Esophagus squamous epithelium (tissue), 5 donors: ENCODE data around the gene PRKCD. TPM values are rescaled to one million over a fixed set of nuclear protein-coding genes. Genes with fewer than 3 reads are reported as not detected.
A peak's percentile ranks its signal among the peaks of the same experiment; 100 is the strongest.

Source experiments
- DNase-seq: peaks from one replicate; lab custom pipeline; 2025; lab: John Stamatoyannopoulos, UW
- H3K27ac ChIP-seq, 4 donors: fragments of 200-600 bp; sonication (generic); one replicate each; pipeline ENCODE4 v1.5.1; 2016 to 2019; ENCODE audit warnings: mild to moderate bottlenecking in 1 of 4
- H3K27me3 ChIP-seq, 4 donors: fragments of 200-600 bp; sonication (generic); 1 replicate in 3 of 4; 2 replicates in 1 of 4; pipeline versions ENCODE4 v1.5.1 to v1.6.0; 2017 to 2021; ENCODE audit warnings: antibody characterized with exemption in 1 of 4
- H3K36me3 ChIP-seq, 3 donors: fragments of 200-600 bp; sonication (generic); one replicate each; pipeline ENCODE4 v1.5.1; 2016 to 2019
- H3K4me1 ChIP-seq, 3 donors: fragments of 200-600 bp; sonication (generic); one replicate each; pipeline ENCODE4 v1.5.1; 2017 to 2019
- H3K4me3 ChIP-seq, 4 donors: fragments of 200-600 bp; sonication (generic); 1 replicate in 3 of 4; 2 replicates in 1 of 4; pipeline ENCODE4 v1.5.1; 2016 to 2019; ENCODE audit warnings: mild to moderate bottlenecking in 2 of 4, moderate library complexity in 1 of 4
- H3K9me3 ChIP-seq, 3 donors: fragments of 200-600 bp; sonication (generic); one replicate each; pipeline ENCODE4 v1.5.1; 2016 to 2019
- POLR2A ChIP-seq, 4 donors: fragments of 450-650 bp; IDR thresholded peaks; one replicate each; pipeline ENCODE4 v1.6.1; 2017; ENCODE audit warnings: antibody characterized with exemption in 4 of 4, mild to moderate bottlenecking in 4 of 4, moderate library complexity in 3 of 4
- WGBS, 2 donors: methylation state at CpG; one replicate each; pipeline ENCODE4 v1.1.5; 2018; 5-methylcytosine and 5-hydroxymethylcytosine counted together
- intact Hi-C: fragments of 100-400 bp; cut with DNase I; formaldehyde crosslinking; loops from one replicate; pipeline ENCODE4 v1.15.0; 2022
- total RNA-seq, 4 donors: library from RNA; depleted of rRNA; stranded (reverse); fragments of >200 nt; gene quantifications; one replicate each; pipeline ENCODE4 v1.1.0, GENCODE V29; 2016
- TF ChIP-seq, protein P1 (sequence below), 6 experiments: fragments of 450-650 bp in 4 of 6; fragments of 200-600 bp in 2 of 6; sonication (generic) in 2 of 6; IDR thresholded peaks; one replicate each; pipeline ENCODE4 v1.5.1; 2016 to 2019; ENCODE audit warnings: antibody characterized with exemption in 6 of 6, mild to moderate bottlenecking in 4 of 6, moderate library complexity in 4 of 6
- donor health status: DM: yes; HTN: yes; CAD: no.

Gene PRKCD
- total RNA-seq, 4 donors from 2014 or later, result 8.8 to 21.5 (median 20.1) TPM

DNA sequence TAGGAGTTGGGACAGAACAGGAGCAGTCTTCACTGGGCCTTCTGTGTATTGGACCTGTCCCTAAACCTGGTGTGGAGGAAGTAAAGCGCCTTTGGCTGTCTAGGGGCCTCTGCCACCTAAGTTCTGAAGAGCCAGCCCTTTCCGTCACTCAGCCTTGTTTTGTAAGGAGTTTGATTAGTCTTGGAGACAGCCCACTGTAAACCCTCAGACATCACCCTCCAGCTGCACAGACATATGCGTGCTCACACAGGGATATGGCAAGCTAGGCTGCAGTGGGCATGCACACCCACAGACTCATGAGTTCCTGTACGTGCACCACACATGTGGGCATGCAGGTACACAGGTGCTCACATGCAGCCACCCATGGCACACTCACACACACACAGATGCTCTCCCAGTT is 5.2 kb downstream of the PRKCD start:
- peaks cover 40 to 93% (median 50%) of the 10 kb centered on the region in 3 donors for H3K4me1 ChIP-seq
- 84% methylated on average over 3 of the region's 4 CpGs; no CpG with 5 or more reads in 1 of the 2 donors for WGBS, 2 donors
- H3K4me3 ChIP-seq, result no peak overlapping the region
- intact Hi-C loops, result no loop called here
- no peaks in the 10 kb centered on the region for H3K27me3 ChIP-seq
- no peak for TF ChIP-seq POLR2A (IDR thresholded peaks at IDR 0.05)
- TF ChIP-seq, protein P1, sequence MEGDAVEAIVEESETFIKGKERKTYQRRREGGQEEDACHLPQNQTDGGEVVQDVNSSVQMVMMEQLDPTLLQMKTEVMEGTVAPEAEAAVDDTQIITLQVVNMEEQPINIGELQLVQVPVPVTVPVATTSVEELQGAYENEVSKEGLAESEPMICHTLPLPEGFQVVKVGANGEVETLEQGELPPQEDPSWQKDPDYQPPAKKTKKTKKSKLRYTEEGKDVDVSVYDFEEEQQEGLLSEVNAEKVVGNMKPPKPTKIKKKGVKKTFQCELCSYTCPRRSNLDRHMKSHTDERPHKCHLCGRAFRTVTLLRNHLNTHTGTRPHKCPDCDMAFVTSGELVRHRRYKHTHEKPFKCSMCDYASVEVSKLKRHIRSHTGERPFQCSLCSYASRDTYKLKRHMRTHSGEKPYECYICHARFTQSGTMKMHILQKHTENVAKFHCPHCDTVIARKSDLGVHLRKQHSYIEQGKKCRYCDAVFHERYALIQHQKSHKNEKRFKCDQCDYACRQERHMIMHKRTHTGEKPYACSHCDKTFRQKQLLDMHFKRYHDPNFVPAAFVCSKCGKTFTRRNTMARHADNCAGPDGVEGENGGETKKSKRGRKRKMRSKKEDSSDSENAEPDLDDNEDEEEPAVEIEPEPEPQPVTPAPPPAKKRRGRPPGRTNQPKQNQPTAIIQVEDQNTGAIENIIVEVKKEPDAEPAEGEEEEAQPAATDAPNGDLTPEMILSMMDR (IDR thresholded peaks at IDR 0.05), result no peak
- DNase-seq, result no peak
- peak overlapping the region in 2 of 4 donors; percentile 47 to 71 for H3K27ac ChIP-seq
- no peaks in the 10 kb centered on the region for H3K9me3 ChIP-seq
- H3K36me3 ChIP-seq, result peaks cover 0 to 24% (median 6%) of the 10 kb centered on the region in 3 donors

DNA sequence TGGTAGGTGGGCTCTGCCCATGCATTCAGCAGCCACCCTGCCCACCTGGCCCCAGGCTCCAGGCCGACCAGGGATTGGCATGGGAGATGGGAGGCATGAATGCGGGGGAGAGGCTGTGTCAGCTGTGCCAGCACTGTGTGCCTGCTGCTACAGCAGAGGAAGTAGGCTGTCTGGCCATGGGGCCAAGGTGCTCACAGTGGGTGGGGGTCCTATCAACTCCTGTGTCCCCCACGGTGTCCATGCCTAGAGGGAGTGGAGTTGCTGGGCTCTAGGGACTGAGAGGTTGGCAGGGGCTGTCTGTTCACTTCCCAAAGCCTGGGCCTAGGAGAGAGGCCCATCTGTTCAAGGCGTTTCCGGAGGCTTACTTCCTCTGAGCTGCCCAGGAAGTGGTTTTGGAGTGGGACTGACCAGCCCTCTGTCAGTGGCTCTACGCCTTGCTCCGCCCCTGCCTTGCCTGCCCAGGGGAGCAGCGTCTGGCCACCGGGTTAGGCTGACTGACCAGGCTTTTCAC is 5.8 kb downstream of the PRKCD start:
- peaks cover 0 to 26% (median 6%) of the 10 kb centered on the region in 3 donors for H3K36me3 ChIP-seq
- intact Hi-C loops, result no loop called here
- peak overlapping the region in 3 of 4 donors; percentile 12 to 71 (median 47) for H3K27ac ChIP-seq
- WGBS, 2 donors, result 100% methylated on average over 2 of the region's 9 CpGs; no CpG with 5 or more reads in 1 of the 2 donors
- DNase-seq, result no peak
- H3K9me3 ChIP-seq, result no peaks in the 10 kb centered on the region
- no peaks in the 10 kb centered on the region for H3K27me3 ChIP-seq
- peak overlapping the region in 1 of 4 donors; percentile 10 for H3K4me3 ChIP-seq
- peaks cover 40 to 98% (median 50%) of the 10 kb centered on the region in 3 donors for H3K4me1 ChIP-seq
- TF ChIP-seq, protein P1 (IDR thresholded peaks at IDR 0.05), result no peak
- TF ChIP-seq POLR2A (IDR thresholded peaks at IDR 0.05), result no peak

DNA sequence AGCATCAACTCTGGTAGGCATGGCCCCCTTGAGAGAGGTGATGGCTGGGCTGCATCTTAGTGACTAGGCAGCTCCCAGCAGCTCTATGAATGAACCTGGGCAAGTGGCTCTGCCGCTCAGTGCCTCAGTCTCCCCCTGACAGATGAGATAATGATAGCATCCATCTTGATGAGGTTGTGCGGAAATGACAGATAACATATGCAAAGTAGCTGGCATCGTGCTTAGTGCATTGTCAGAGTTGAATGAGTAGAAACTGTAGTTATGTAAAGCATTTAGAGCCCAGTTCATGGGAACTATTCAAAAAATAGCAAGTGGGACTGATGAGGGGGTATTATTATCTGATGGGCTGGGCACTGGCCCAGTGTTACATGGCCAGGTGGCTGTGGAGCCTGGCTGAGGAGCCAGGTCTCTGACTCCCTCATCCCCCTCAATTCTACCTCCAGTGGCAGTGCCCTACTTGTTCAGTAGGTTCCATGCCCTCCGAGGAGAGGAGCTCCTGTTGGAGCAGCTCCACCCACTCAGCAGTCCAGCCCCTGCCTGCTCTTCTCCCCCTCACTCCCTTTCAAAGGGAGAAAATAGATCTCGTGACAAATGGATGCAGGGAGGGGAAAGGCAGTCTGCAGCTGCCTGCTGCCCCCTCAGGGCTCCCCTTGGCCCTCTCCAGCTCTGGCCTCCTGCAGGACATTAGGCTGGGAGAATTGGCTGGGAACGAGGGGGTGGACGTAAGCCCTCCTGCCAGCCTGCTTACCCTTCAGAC is 6.6 kb downstream of the PRKCD start:
- intact Hi-C loops, result no loop called here
- Histone ChIP-seq H3K4me1 (peaks cover 36 to 94% (median 47%) of the 10 kb centered on the region in 3 donors), H3K27ac (peak overlapping the region in 2 of 4 donors; percentile 47 to 71), H3K4me3 (peak overlapping the region in 1 of 4 donors; percentile 10), H3K9me3 (no peaks in the 10 kb centered on the region), H3K36me3 (peaks cover 0 to 32% (median 6%) of the 10 kb centered on the region in 3 donors), H3K27me3 (no peaks in the 10 kb centered on the region)
- WGBS, 2 donors, result 60 to 66% methylated on average over 4 to 5 of the region's 7 CpGs
- DNase-seq, result no peak
- TF ChIP-seq POLR2A (IDR thresholded peaks at IDR 0.05), result no peak
- TF ChIP-seq, protein P1 (IDR thresholded peaks at IDR 0.05), result no peak

DNA sequence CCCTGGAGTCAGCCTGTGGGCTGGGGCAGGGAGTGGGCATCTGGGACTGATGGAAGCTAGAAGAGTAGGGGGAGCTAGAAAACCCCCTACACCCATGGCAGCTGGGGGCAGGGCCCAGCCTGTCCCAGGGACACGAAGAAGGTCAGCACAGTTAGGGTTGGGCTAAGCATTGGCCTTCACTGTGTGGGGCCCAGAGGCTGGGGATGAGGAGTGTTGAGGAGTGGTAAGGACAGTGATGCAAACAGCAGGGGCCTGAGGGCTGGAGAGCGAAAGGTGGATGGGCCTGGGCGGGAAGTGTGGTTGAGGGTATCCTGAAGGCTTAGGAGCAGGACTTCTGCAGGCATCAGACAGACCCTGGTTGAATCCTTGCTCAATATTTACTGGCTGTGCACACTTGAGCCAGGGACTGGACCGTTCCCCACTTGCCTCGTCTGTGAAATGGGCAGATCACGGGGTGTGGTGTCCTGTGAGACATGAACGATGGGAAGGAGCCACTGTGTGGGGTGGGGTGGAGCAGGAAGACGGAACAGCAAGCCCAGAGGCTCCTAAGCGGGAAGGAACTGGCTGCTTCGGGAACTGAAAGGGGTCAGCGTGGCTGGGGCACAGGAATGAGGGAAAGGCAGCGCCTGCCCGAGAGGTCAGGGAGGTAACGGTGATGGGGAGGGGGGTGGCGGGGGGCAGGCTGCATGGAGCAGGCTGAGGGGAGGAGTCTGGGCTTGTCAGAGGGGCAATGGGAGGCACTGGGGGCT is 7.3 kb downstream of the PRKCD start:
- 81 to 90% methylated on average over 9 to 14 of the region's 15 CpGs for WGBS, 2 donors
- peak overlapping the region in 2 of 4 donors; percentile 36 to 71 for H3K27ac ChIP-seq
- intact Hi-C loops, result no loop called here
- no peak for TF ChIP-seq POLR2A (IDR thresholded peaks at IDR 0.05)
- TF ChIP-seq, protein P1 (IDR thresholded peaks at IDR 0.05), result no peak
- H3K27me3 ChIP-seq, result no peaks in the 10 kb centered on the region
- H3K9me3 ChIP-seq, result no peaks in the 10 kb centered on the region
- peaks cover 0 to 39% (median 6%) of the 10 kb centered on the region in 3 donors for H3K36me3 ChIP-seq
- no peak for DNase-seq
- H3K4me3 ChIP-seq, result peak overlapping the region in 1 of 4 donors; percentile 31
- peaks cover 29 to 87% (median 45%) of the 10 kb centered on the region in 3 donors for H3K4me1 ChIP-seq
